AG09309 (cell line): ENCODE data around the gene TXN2.

Experiments
- DNase-seq: peaks from one replicate; pipeline ENCODE4 v3.0.0-alpha.2; 2010; ENCODE audit warnings: low read depth
- H3K4me3 ChIP-seq: 2 replicates; pipeline ENCODE4 v1.5.1; 2011; ENCODE audit warnings: mild to moderate bottlenecking, low read depth, low read length, moderate library complexity; ENCODE audit not compliant: control insufficient read depth
- TF ChIP-seq, protein P1 (sequence below): IDR thresholded peaks from 2 replicates; pipeline ENCODE4 v1.5.1; 2011; ENCODE audit warnings: mild to moderate bottlenecking, low read depth, low read length, inconsistent platforms; ENCODE audit not compliant: insufficient read depth, control insufficient read depth; ENCODE audit errors: missing control alignments

TXN2 gene

DNA sequence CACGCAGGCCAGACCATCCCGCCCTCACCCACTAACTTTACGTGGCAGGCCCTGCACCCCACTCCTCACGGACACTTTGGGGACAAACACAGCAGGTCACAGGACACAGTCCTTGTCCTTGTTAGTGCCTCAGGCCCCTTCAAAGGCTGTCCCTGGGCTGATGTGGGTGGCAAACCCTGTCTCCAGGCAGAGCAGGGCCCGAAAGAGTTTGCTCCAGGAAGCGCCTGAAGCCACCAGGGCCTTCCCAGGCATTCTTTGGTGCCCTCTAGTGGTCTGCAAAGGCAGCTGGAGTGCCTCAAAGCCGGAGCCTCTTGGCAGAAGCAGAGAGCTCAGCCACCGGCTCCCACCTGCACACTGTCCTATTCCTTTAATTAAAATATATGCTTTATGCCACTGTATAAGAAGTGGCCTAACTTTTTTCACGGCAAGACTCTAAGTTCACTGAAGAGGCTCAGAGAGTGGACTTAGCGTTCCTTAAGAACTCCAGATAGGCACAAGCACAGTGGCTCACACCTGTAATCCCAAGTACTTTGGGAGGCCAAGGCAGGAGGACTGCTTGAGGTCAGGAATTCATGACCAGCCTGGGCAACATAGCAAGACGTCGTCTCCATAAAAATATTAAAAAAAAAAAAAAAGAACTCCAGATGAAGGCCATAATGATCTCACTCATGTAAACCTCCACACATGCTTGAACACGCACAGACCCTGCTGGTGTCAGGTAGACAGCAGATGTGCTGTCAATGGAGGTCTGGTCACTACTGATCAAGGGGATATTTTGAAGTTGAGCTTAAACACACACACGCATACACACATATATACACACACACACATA lies 11.1 kb downstream of the TXN2 start:
- TF ChIP-seq, protein P1, sequence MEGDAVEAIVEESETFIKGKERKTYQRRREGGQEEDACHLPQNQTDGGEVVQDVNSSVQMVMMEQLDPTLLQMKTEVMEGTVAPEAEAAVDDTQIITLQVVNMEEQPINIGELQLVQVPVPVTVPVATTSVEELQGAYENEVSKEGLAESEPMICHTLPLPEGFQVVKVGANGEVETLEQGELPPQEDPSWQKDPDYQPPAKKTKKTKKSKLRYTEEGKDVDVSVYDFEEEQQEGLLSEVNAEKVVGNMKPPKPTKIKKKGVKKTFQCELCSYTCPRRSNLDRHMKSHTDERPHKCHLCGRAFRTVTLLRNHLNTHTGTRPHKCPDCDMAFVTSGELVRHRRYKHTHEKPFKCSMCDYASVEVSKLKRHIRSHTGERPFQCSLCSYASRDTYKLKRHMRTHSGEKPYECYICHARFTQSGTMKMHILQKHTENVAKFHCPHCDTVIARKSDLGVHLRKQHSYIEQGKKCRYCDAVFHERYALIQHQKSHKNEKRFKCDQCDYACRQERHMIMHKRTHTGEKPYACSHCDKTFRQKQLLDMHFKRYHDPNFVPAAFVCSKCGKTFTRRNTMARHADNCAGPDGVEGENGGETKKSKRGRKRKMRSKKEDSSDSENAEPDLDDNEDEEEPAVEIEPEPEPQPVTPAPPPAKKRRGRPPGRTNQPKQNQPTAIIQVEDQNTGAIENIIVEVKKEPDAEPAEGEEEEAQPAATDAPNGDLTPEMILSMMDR = peak; percentile 100
- DNase-seq = no peak
- no peak overlapping the region for H3K4me3 ChIP-seq

DNA sequence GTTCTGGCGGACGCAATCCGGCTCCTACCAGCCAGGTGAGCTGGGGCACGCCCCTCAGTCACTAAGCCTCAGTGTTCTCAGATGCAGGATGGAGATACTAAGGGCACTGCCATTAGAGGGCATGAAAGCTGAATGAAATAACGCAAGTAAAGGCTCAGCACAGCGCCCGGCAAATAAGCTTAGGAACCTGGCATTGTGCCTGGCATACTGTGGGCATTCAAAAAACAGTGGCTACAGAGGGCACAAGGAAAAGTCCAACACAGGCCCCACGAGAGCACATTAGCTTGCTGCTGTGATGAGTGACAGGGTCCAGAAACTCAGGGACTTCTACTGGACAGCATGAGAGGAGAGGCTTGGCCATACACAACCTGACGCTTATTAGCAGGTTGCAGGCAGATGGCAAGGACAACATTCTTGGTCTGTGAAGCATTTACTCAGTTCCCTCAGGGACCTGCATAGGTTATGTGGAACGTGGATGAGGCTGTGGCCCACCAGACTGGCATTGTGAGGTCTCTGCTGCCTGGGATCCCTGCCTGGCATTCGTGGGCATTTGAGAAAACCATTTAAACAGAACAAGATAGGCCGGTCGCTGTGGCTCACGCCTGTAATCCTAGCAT lies 12.2 kb downstream of the TXN2 start:
- TF ChIP-seq, protein P1 = no peak
- DNase-seq = no peak
- H3K4me3 ChIP-seq = no peak overlapping the region

DNA sequence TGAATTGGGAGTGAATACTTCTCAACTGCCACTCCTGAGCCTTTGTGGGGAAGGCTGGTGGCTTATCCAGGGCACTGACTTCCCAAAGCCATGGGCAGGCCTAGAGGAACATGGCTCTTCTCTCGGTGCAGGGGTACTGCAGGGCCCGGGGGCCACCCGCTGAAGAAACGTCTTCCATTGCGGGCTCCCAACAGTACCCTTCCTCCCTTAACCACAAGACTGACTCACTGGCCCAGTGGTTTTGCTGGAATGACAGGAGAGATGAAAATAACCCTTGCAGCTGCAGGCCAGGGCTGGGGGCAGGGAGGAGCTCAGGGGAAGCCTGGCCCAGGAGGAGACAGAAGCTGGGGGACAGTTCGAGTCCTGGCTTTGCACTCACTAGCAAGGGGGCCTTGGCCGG lies 13.5 kb downstream of the TXN2 start:
- TF ChIP-seq, protein P1 = no peak
- H3K4me3 ChIP-seq = no peak overlapping the region
- DNase-seq = no peak

DNA sequence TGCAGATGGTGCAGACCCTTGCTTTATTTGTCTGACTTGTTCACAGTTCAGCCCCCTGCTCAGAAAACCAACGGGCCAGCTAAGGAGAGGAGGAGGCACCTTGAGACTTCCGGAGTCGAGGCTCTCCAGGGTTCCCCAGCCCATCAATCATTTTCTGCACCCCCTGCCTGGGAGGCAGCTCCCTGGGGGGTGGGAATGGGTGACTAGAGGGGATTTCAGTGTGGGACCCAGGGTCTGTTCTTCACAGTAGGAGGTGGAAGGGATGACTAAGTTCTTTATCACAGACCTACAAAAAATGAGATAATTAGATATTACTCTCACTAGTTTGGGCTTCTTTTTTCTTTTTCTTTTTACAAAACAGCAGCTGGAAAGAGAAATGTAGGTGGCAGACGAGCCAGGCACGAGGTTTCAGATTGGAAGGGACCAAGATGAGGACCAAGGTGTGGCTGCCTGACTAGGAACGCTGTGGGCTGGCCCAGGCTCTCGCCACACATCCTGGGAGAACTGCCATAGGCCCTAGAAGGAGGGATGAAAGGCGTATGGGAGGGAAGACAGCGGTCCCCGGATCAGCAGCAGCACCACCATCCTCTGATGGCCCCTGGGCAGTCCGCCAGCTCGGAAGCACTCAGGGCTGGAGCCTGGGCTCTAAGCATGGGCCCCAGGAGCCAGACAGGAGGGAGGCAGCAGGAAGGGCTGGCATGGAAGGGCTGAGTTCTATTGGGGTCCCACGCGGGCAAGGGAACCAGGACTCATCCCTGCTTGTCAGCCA lies 14.2 kb downstream of the TXN2 start:
- TF ChIP-seq, protein P1 = no peak
- H3K4me3 ChIP-seq = no peak overlapping the region
- no peak for DNase-seq

DNA sequence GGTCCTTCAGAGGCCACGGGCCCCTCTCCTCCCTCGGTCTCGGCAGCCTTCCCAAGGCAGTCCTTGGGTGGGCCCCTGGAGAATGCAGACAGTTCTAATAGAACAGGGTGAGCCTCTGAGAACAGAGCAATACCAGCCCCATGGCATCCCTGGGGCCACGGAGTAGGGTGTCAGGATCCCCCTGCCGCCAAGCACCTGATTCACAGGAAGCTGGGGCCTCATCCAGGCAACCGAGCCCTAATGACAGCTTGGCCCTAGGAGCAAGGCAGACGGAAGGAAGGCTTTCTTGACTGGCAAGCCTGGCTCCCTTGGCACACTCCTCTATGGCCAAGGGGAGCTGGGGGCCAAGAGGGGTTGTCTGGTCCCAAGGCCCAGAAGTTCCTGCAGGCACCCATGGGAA lies 15.2 kb downstream of the TXN2 start:
- no peak for DNase-seq
- TF ChIP-seq, protein P1 = no peak
- H3K4me3 ChIP-seq = no peak overlapping the region

DNA sequence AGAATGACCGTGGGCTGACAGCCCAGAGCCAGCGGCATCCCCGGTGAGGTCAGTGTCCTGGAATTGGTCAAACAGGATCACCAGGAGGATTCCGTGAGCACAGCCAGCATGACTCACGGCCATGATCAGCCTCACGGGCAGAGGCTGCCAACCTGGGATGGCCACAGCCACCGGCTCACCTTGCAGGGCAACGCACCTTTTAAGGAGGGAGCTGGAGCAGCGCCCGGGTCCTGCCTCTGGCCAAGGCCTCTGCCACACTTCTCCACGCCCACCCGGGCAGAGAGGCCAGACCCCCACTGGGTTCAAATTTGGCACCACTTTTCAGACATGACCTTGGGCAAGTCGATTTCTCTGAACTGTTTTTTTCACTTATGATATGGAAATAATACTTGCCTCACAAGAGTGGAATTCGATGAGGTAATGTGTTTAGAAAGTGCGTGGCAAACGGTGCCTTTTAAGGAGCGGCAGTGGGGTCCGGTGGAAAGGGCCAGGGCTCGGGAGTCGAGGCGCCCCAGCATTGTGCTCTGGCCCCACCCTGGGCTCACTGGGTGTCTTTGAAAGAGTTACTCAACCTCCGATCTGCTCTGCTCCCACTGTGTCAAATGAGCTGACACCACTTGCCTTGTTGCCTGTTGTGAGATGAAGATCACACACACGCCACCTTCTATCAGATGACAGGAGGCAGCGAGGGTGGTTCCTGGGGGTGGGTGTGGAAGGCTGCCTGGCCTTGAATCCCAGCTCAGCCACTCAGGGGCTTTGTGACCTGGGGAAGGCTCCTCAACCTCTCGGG lies 16.0 kb downstream of the TXN2 start:
- TF ChIP-seq, protein P1 = no peak
- H3K4me3 ChIP-seq = no peak overlapping the region
- DNase-seq = no peak
